ENCODE measurements around the gene OR7A10. TPM values are rescaled to one million over a fixed set of nuclear protein-coding genes. Genes with fewer than 3 reads are reported as not detected.

The OR7A10 gene
- polyA plus RNA-seq, 1 donor from 2014 or later = not detected

GRCh38 chr19:14814982-14815652 is 33.6 kb downstream of the OR7A10 start:
- Histone ChIP-seq H3K79me2 (replicated peaks; ENCODE audit: insufficient read depth, low read length) (no peaks in the 10 kb centered on the region), H3K4me3 (ENCODE audit: low read length) (no peak overlapping the region), H3K36me3 (ENCODE audit: insufficient read depth, low read length) (no peaks in the 10 kb centered on the region), H3K27ac (ENCODE audit: low read length) (no peak overlapping the region), H3K9me2 (ENCODE audit: insufficient read depth, low read length) (no peaks in the 10 kb centered on the region), H3K9ac (ENCODE audit: low read length) (no peak overlapping the region), H3K27me3 (ENCODE audit: insufficient read depth, low read depth, low read length) (no peaks in the 10 kb centered on the region), H3K4me2 (ENCODE audit: low read length) (no peak overlapping the region), H3K9me3 (ENCODE audit: low read length) (no peaks in the 10 kb centered on the region), H3F3A (ENCODE audit: insufficient read depth, low read length, poor library complexity, severe bottlenecking) (no peaks in the 10 kb centered on the region), H2AFZ (ENCODE audit: low read depth, low read length) (no peak overlapping the region), H4K20me1 (ENCODE audit: insufficient read depth) (no peaks in the 10 kb centered on the region)
- TF ChIP-seq RAD21 (conservative IDR thresholded peaks at IDR 0.05) (no peak), CTCF (IDR thresholded peaks at IDR 0.05; ENCODE audit: poor library complexity, severe bottlenecking) (no peak), TAF1 (IDR thresholded peaks at IDR 0.05; ENCODE audit: low read depth) (no peak), EP300 (conservative IDR thresholded peaks at IDR 0.05; ENCODE audit: poor library complexity, severe bottlenecking) (no peak), EZH2 (IDR thresholded peaks at IDR 0.05; ENCODE audit: borderline replicate concordance, insufficient read depth, low read length, poor library complexity, severe bottlenecking) (no peak), POLR2AphosphoS5 (IDR thresholded peaks at IDR 0.05) (no peak), REST (IDR thresholded peaks at IDR 0.05; ENCODE audit: borderline replicate concordance) (no peak), MXI1 (conservative IDR thresholded peaks at IDR 0.05; ENCODE audit: poor library complexity, severe bottlenecking) (no peak), SMC3 (conservative IDR thresholded peaks at IDR 0.05; ENCODE audit: poor library complexity) (no peak)

GRCh38 chr19:14809272-14810057 is 39.3 kb downstream of the OR7A10 start:
- no peak overlapping the region for H3K27ac ChIP-seq (ENCODE audit: low read length)
- no peaks in the 10 kb centered on the region for H3K9me3 ChIP-seq (ENCODE audit: low read length)
- H2AFZ ChIP-seq (ENCODE audit: low read depth, low read length) = no peak overlapping the region
- no peaks in the 10 kb centered on the region for H3K27me3 ChIP-seq (ENCODE audit: insufficient read depth, low read depth, low read length)
- no peaks in the 10 kb centered on the region for H3K9me2 ChIP-seq (ENCODE audit: insufficient read depth, low read length)
- H3K36me3 ChIP-seq (ENCODE audit: insufficient read depth, low read length) = no peaks in the 10 kb centered on the region
- no peaks in the 10 kb centered on the region for H4K20me1 ChIP-seq (ENCODE audit: insufficient read depth)
- no peak overlapping the region for H3K9ac ChIP-seq (ENCODE audit: low read length)
- no peak overlapping the region for H3K4me3 ChIP-seq (ENCODE audit: low read length)
- H3K4me2 ChIP-seq (ENCODE audit: low read length) = no peak overlapping the region
- TF ChIP-seq EP300 (conservative IDR thresholded peaks at IDR 0.05; ENCODE audit: poor library complexity, severe bottlenecking) (no peak), SMC3 (conservative IDR thresholded peaks at IDR 0.05; ENCODE audit: poor library complexity) (no peak), REST (IDR thresholded peaks at IDR 0.05; ENCODE audit: borderline replicate concordance) (no peak), MXI1 (conservative IDR thresholded peaks at IDR 0.05; ENCODE audit: poor library complexity, severe bottlenecking) (no peak), RAD21 (conservative IDR thresholded peaks at IDR 0.05) (no peak), EZH2 (IDR thresholded peaks at IDR 0.05; ENCODE audit: borderline replicate concordance, insufficient read depth, low read length, poor library complexity, severe bottlenecking) (no peak), TAF1 (IDR thresholded peaks at IDR 0.05; ENCODE audit: low read depth) (no peak), POLR2AphosphoS5 (IDR thresholded peaks at IDR 0.05) (no peak), CTCF (IDR thresholded peaks at IDR 0.05; ENCODE audit: poor library complexity, severe bottlenecking) (no peak)
- H3F3A ChIP-seq (ENCODE audit: insufficient read depth, low read length, poor library complexity, severe bottlenecking) = no peaks in the 10 kb centered on the region
- no peaks in the 10 kb centered on the region for H3K79me2 ChIP-seq (replicated peaks; ENCODE audit: insufficient read depth, low read length)

Data from neural cell (in vitro differentiated cells).